ENCODE measurements around the gene SARDH. TPM values are rescaled to one million over a fixed set of nuclear protein-coding genes. Genes with fewer than 3 reads are reported as not detected.

The SARDH gene
- total RNA-seq, 4 donors from 2014 or later = 0.39 to 2.9 (median 0.59) TPM

GRCh38 chr9:133763272-133764183 is 25.4 kb upstream of the SARDH start:
- intact Hi-C loops (cut with DNase I; ENCODE audit: low total_unique reads) = no loop called here
- peaks cover 0 to 9% (median 0%) of the 10 kb centered on the region in 3 donors for H3K9me3 ChIP-seq
- no peaks in the 10 kb centered on the region for H3K4me1 ChIP-seq
- ATAC-seq (no peak), DNase-seq (no peak)
- H3K27ac ChIP-seq = no peak overlapping the region
- TF ChIP-seq POLR2A (IDR thresholded peaks at IDR 0.05) (no peak), CTCF (IDR thresholded peaks at IDR 0.05 in 4 of 5, conservative IDR thresholded peaks at IDR 0.05 in 1 of 5) (no peak)
- no peak overlapping the region for H3K4me3 ChIP-seq
- H3K27me3 ChIP-seq = no peaks in the 10 kb centered on the region
- H3K36me3 ChIP-seq = no peaks in the 10 kb centered on the region
- in situ Hi-C loops (cut with MboI; ENCODE audit: low sequenced_read_pairs in 4 of 4) = no loop called here

GRCh38 chr9:133762488-133763271 is 24.5 kb upstream of the SARDH start:
- DNase-seq = peak in 1 of 2 donors; percentile 2
- in situ Hi-C loops (cut with MboI; ENCODE audit: low sequenced_read_pairs in 4 of 4) = no loop called here
- intact Hi-C loops (cut with DNase I; ENCODE audit: low total_unique reads) = no loop called here
- H3K9me3 ChIP-seq = peaks cover 0 to 9% (median 0%) of the 10 kb centered on the region in 3 donors
- no peaks in the 10 kb centered on the region for H3K36me3 ChIP-seq
- no peak for ATAC-seq
- TF ChIP-seq POLR2A (IDR thresholded peaks at IDR 0.05) (no peak), CTCF (IDR thresholded peaks at IDR 0.05 in 4 of 5, conservative IDR thresholded peaks at IDR 0.05 in 1 of 5) (no peak)
- no peak overlapping the region for H3K4me3 ChIP-seq
- no peaks in the 10 kb centered on the region for H3K4me1 ChIP-seq
- H3K27me3 ChIP-seq = no peaks in the 10 kb centered on the region
- H3K27ac ChIP-seq = no peak overlapping the region

GRCh38 chr9:133761641-133762248 is 23.6 kb upstream of the SARDH start:
- H3K4me1 ChIP-seq = no peaks in the 10 kb centered on the region
- DNase-seq (peak in 1 of 2 donors; percentile 2), ATAC-seq (no peak)
- intact Hi-C loops (cut with DNase I; ENCODE audit: low total_unique reads) = no loop called here
- in situ Hi-C loops (cut with MboI; ENCODE audit: low sequenced_read_pairs in 4 of 4) = no loop called here
- H3K27me3 ChIP-seq = no peaks in the 10 kb centered on the region
- H3K4me3 ChIP-seq = no peak overlapping the region
- no peak overlapping the region for H3K27ac ChIP-seq
- H3K36me3 ChIP-seq = no peaks in the 10 kb centered on the region
- TF ChIP-seq POLR2A (IDR thresholded peaks at IDR 0.05) (no peak), CTCF (IDR thresholded peaks at IDR 0.05 in 4 of 5, conservative IDR thresholded peaks at IDR 0.05 in 1 of 5) (no peak)
- H3K9me3 ChIP-seq = no peaks in the 10 kb centered on the region

GRCh38 chr9:133760713-133761290 is 22.6 kb upstream of the SARDH start:
- Histone ChIP-seq H3K27ac (no peak overlapping the region), H3K36me3 (no peaks in the 10 kb centered on the region), H3K9me3 (no peaks in the 10 kb centered on the region), H3K27me3 (no peaks in the 10 kb centered on the region), H3K4me1 (no peaks in the 10 kb centered on the region), H3K4me3 (no peak overlapping the region)
- in situ Hi-C loops (cut with MboI; ENCODE audit: low sequenced_read_pairs in 4 of 4) (no loop called here), intact Hi-C loops (cut with DNase I; ENCODE audit: low total_unique reads) (no loop called here)
- DNase-seq = no peak
- no peak for ATAC-seq
- TF ChIP-seq CTCF (IDR thresholded peaks at IDR 0.05 in 4 of 5, conservative IDR thresholded peaks at IDR 0.05 in 1 of 5) = no peak
- TF ChIP-seq POLR2A (IDR thresholded peaks at IDR 0.05) = no peak
